Stimulated activated CD8-positive, alpha-beta memory T cell treated with anti-CD3 and anti-CD28 coated beads, Interleukin-15, amount 100 ng/mL, for 1 hour (primary cell): ENCODE results near the gene TBL1XR1.

Experiments used
- DNase-seq: peaks from one replicate; pipeline ENCODE4 v3.0.0-alpha.2; 2020; ENCODE audit warnings: low read depth

Gene TBL1XR1

GRCh38 chr3:177197041-177197726, at the start of gene TBL1XR1:
TBL1XR1 (minus strand) TSS chr3:177197482; CDS start chr3:177064977, 132,505 bp downstream.
- DNase-seq: peak; percentile 67

- no peak for DNase-seq
These were observed 48.0 kb upstream of the TBL1XR1 start for GRCh38 chr3:177245250-177245649.

GRCh38 chr3:177244606-177245005, 47.3 kb upstream of the TBL1XR1 start:
- no peak for DNase-seq

- DNase-seq: no peak
These were observed 41.5 kb upstream of the TBL1XR1 start for GRCh38 chr3:177238686-177239216.

GRCh38 chr3:177237206-177237605, 39.9 kb upstream of the TBL1XR1 start:
- no peak for DNase-seq

GRCh38 chr3:177236704-177237103, 39.4 kb upstream of the TBL1XR1 start:
- no peak for DNase-seq

GRCh38 chr3:177234121-177234520, 36.8 kb upstream of the TBL1XR1 start:
- DNase-seq: no peak

- no peak for DNase-seq
These were observed 34.0 kb upstream of the TBL1XR1 start for GRCh38 chr3:177231242-177231641.

- DNase-seq: no peak
These were observed 33.4 kb upstream of the TBL1XR1 start for GRCh38 chr3:177230641-177231040.

- DNase-seq: no peak
These were observed 32.5 kb upstream of the TBL1XR1 start for GRCh38 chr3:177229791-177230190.

- DNase-seq: no peak
These were observed 31.4 kb upstream of the TBL1XR1 start for GRCh38 chr3:177228601-177229190.

- DNase-seq: no peak
These were observed 27.1 kb upstream of the TBL1XR1 start for GRCh38 chr3:177224414-177224813.

GRCh38 chr3:177221744-177222143, 24.5 kb upstream of the TBL1XR1 start:
- DNase-seq: no peak

- DNase-seq: no peak
These were observed 23.1 kb upstream of the TBL1XR1 start for GRCh38 chr3:177220136-177220974.

GRCh38 chr3:177213801-177214535, 16.7 kb upstream of the TBL1XR1 start:
- DNase-seq: no peak

- DNase-seq: no peak
These were observed 15.5 kb upstream of the TBL1XR1 start for GRCh38 chr3:177212756-177213155.

- DNase-seq: no peak
These were observed 15.0 kb upstream of the TBL1XR1 start for GRCh38 chr3:177212278-177212610.

GRCh38 chr3:177211503-177212277, 14.4 kb upstream of the TBL1XR1 start:
- DNase-seq: no peak

- no peak for DNase-seq
These were observed 13.6 kb upstream of the TBL1XR1 start for GRCh38 chr3:177210744-177211502.

GRCh38 chr3:177209509-177209908, 12.2 kb upstream of the TBL1XR1 start:
- DNase-seq: no peak

GRCh38 chr3:177208781-177209180, 11.5 kb upstream of the TBL1XR1 start:
- no peak for DNase-seq
